GM19324 (cell line): ENCODE measurements around the gene SLC24A2.

Source experiments
- ATAC-seq: cut with Tn5 transposase; IDR thresholded peaks from one replicate; pipeline ENCODE4 v1.9.1; 2021; ENCODE audit warnings: mild to moderate bottlenecking, moderate library complexity; ENCODE audit not compliant: unreplicated experiment, low FRiP score

The SLC24A2 gene

DNA sequence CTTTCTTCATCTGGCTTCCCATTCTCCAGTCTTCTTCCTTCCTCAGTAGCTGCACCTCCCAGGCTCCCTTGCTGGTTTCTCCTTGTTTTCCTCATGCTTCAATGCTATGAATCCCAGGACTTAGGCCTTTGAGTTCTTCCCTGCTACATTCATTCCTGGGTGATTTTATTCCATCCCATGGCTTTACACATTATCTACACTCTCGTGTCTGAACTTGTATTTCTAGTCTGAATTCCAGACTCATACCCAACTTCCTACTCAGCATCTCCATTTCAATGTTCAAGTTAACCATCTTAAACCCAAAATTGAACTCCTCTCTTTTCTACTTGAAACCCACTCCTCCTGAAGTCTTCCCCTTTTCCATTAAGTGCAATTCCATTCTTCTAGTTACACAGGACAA, 20.0 kb downstream of the SLC24A2 start:
- ATAC-seq: no peak

DNA sequence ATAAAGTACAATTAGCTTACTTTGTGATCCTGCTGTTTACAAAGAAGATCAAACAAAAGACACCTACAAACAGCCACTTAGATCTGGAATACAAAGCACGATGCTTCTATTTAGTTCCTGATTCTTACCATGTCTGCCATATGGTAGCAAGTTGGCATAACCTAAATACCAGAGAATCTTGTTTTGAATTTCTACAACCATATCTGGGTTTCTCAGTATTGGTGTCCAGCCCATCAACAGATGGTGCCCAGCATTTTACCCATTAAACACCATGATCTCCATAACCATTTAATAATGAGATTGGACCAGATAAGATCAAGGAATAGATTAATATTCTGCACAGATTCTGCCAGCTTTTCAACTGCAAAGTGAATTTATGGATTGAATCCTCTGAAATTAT, 29.8 kb downstream of the SLC24A2 start:
- ATAC-seq: no peak

DNA sequence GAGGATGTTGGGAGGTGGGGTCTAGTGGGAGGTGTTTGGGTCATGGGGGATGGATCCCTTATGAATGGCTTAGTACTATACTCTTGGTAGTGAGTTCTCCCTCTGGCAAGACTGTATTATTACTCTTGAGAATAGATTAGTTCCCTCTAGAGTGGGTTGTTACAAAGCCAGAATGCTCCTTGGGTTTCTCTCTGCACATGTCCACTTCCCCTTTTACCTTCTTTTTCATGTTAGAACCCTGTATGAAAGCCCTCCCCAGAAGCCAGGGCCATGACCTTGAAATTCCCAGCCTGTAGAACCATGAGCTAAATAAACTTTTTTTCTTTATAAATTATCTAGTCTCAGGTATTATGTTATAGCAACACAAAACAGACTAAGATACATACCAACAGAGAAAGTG, 31.1 kb downstream of the SLC24A2 start:
- ATAC-seq: no peak

DNA sequence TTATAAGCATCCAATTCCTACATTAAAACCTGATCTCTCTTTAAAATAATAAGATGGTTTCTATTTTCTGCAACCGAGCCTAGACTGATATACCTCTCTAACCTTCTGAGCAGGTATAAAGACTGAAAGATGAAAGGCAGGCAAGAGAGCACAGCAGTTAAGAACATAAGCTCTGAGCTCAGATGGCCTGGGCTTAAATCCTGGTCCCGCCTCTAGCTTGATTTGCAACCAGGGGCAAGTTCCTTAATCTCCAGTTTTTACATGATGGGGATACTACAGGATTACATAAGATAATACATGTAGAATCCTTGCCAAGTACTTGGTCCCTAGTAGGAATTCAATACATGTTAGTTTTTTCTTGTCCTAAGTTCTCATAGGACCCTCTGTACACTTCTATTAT, 33.9 kb downstream of the SLC24A2 start:
- no peak for ATAC-seq

DNA sequence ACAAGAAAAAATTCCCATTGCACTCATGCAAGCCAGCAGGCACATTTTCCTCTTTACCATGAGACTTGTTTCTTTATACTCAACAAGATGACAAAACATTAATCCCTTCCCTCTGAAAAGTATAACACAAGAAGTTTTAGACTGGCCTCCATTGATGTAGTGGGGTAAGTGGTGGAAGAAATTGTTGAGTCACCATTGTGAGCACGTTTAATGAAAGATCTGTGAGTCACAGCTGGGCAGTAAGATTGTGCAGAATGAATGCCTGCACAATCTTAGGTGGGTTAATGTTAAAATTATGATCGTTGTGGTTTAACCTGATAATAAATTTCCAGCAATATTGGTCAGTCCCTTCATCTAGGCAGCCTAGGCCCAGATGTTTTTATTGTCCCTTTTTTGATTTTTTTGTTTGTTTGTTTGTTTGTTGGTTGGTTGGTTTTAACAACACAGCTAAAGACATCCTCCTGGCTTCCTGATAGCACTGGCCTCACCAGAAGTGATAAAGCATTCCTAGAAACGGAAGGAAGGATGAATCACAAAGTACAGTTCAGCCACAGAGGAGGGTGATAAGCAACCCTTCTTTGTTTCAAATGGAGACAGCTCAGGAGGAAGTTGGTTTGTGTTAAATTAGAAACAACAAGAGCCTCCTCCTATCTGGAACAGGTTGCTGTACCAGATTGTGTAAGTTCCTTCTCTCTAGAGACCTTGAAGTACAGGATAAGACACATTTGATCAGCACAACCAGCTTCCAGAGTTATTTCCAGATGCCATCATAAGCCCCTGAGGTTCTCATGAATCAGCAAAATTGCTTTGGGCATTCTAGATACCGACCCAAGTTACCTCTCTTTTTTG, 40.3 kb downstream of the SLC24A2 start:
- ATAC-seq: no peak

DNA sequence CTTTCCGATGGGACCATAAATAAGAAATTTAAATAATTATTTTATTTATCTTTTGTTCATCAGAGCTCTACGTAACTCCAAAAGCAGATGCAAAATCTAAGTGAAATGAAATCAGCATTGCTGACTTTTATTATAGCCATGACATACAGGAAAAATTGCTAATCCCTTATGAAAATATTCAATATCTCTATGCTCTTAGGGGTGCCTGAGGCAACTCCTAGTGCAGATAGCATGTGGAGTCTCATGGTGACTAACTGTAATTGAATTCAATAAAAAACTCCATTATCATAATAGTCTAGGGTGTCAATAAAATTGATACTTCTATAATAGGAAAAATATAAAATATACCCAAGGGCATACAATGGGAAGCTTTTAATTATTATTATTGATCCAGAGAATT, 42.6 kb downstream of the SLC24A2 start:
- ATAC-seq: no peak

DNA sequence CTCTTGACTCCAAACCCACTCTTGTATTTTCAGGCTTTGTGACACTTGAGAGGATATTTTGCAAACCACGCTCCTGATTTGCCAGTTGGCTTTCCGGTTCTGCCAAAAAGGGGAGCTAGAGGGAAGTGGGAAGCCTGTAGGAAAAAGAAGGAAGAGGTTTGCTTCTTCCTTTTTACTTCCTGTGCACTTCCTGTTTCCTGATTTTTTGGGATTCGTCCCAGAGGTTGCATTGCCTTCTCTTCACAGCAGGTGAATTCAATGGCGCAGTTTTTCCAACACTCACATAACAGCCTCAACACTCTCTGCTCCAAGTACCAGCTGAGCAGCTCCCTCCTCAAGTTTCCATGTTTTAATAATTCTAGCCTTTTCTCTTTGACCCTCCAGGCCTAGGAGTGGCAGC, 47.7 kb downstream of the SLC24A2 start:
- no peak for ATAC-seq
